Caco-2 (cell line): ENCODE data around the gene CDC6. TPM values are rescaled to one million over a fixed set of nuclear protein-coding genes. Genes with fewer than 3 reads are reported as not detected.

Experiments
- BruUV-seq: library from RNA; stranded (reverse); fragments of 400-500 nt; replicated peaks from 2 replicates; lab custom pipeline; 2021; lab: Mats Ljungman, UMichigan
- CTCF ChIA-PET: fragments of 300-600 bp; sonication (Branson Sonifier 250); formaldehyde crosslinking; loops from one replicate; lab custom pipeline; 2022; ENCODE audit warnings: antibody characterized with exemption; lab: Charles Lee
- POLR2A ChIA-PET: fragments of 300-600 bp; sonication (Branson Sonifier 250); formaldehyde crosslinking; loops from one replicate; lab custom pipeline; 2022; ENCODE audit warnings: antibody characterized with exemption; lab: Charles Lee
- DNase-seq, 2 experiments: peaks; one replicate each; pipeline versions ENCODE4 v3.0.0 to v3.0.0-alpha.2; 2020 to 2022
- H3K27me3 ChIP-seq: replicated peaks from 2 replicates; pipeline ENCODE4 v1.6.0; 2011; ENCODE audit warnings: low read length; ENCODE audit not compliant: control insufficient read depth, insufficient read depth
- H3K36me3 ChIP-seq: 2 replicates; pipeline ENCODE4 v1.5.1; 2011; ENCODE audit warnings: low read length; ENCODE audit not compliant: control insufficient read depth, insufficient read depth
- H3K4me1 ChIP-seq: fragments of 250-450 bp; sonication (Bioruptor Pico); 2 replicates; pipeline ENCODE4 v1.5.1; 2020; ENCODE audit warnings: mild to moderate bottlenecking
- H3K4me3 ChIP-seq: 2 replicates; pipeline ENCODE4 v1.5.1; 2011; ENCODE audit warnings: low read depth, mild to moderate bottlenecking, control low read depth, low read length
- H3K9me3 ChIP-seq: fragments of 250-450 bp; sonication (Bioruptor Pico); 2 replicates; pipeline ENCODE4 v1.5.1; 2020; ENCODE audit warnings: mild to moderate bottlenecking, moderate library complexity
- H3K27ac Mint-ChIP-seq: one replicate; pipeline ENCODE4 v1.8.0; 2022; ENCODE audit warnings: mixed read lengths; ENCODE audit not compliant: unreplicated experiment
- H3K27me3 Mint-ChIP-seq: one replicate; pipeline ENCODE4 v1.8.0; 2022; ENCODE audit warnings: mixed read lengths; ENCODE audit not compliant: insufficient read depth, unreplicated experiment
- H3K36me3 Mint-ChIP-seq: one replicate; pipeline ENCODE4 v1.8.0; 2022; ENCODE audit warnings: mild to moderate bottlenecking, mixed read lengths; ENCODE audit not compliant: insufficient read depth, unreplicated experiment
- H3K4me1 Mint-ChIP-seq: one replicate; pipeline ENCODE4 v1.8.0; 2022; ENCODE audit warnings: low read depth, mixed read lengths; ENCODE audit not compliant: unreplicated experiment
- H3K4me3 Mint-ChIP-seq: one replicate; pipeline ENCODE4 v1.8.0; 2022; ENCODE audit warnings: mild to moderate bottlenecking, moderate library complexity, mixed read lengths; ENCODE audit not compliant: unreplicated experiment
- H3K9me3 Mint-ChIP-seq: one replicate; pipeline ENCODE4 v1.8.0; 2022; ENCODE audit warnings: mixed read lengths; ENCODE audit not compliant: unreplicated experiment
- intact Hi-C: fragments of 100-400 bp; cut with micrococcal nuclease; formaldehyde crosslinking; loops from one replicate; pipeline ENCODE4 v1.10.0; 2022; ENCODE audit not compliant: unreplicated experiment
- total RNA-seq: library from RNA; stranded (reverse); gene quantifications from 2 replicates; pipeline ENCODE4 v1.2.3, GENCODE V29; 2022
- TF ChIP-seq, protein P1 (sequence below), 2 experiments: fragments of 200-600 bp in 1 of 2; IDR thresholded peaks; 1 replicate in 1 of 2; 2 replicates in 1 of 2; pipeline versions ENCODE4 v1.5.1 to v1.8.0; 2011 to 2022; ENCODE audit warnings: antibody characterized with exemption in 1 of 2, control low read depth in 1 of 2, inconsistent platforms in 1 of 2, low read depth in 1 of 2, low read length in 1 of 2, mild to moderate bottlenecking in 1 of 2, moderate library complexity in 1 of 2; ENCODE audit not compliant: insufficient read depth in 1 of 2, severe bottlenecking in 1 of 2, unreplicated experiment in 1 of 2

CDC6 gene
- total RNA-seq, 1 experiment from 2014 or later = 96.4 TPM

DNA sequence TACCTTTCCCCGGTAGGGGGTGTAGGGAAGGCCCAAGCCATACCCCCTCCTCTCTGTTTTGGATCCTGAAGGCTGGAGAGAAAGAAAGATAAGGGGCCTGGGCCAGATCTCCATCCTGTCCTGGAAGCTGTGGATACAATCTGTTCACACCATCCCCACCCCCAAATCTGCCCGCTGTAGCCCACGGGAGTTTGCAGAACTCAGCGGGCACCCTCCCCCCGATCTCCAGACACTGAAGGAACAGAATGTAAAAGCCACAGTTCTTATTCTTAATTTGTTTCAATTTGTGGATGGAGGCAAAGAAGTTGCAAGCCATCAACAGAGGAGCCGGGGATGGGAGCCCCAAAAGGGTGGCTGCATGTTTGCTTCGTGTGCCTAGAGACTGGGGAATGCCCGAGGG, 49.7 kb downstream of the CDC6 start:
- H3K27me3 ChIP-seq = no peaks in the 10 kb centered on the region
- TF ChIP-seq, protein P1, sequence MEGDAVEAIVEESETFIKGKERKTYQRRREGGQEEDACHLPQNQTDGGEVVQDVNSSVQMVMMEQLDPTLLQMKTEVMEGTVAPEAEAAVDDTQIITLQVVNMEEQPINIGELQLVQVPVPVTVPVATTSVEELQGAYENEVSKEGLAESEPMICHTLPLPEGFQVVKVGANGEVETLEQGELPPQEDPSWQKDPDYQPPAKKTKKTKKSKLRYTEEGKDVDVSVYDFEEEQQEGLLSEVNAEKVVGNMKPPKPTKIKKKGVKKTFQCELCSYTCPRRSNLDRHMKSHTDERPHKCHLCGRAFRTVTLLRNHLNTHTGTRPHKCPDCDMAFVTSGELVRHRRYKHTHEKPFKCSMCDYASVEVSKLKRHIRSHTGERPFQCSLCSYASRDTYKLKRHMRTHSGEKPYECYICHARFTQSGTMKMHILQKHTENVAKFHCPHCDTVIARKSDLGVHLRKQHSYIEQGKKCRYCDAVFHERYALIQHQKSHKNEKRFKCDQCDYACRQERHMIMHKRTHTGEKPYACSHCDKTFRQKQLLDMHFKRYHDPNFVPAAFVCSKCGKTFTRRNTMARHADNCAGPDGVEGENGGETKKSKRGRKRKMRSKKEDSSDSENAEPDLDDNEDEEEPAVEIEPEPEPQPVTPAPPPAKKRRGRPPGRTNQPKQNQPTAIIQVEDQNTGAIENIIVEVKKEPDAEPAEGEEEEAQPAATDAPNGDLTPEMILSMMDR (IDR thresholded peaks at IDR 0.05; ENCODE audit: insufficient read depth in 1 of 2, low read depth in 1 of 2, low read length in 1 of 2, severe bottlenecking in 1 of 2, unreplicated experiment in 1 of 2) = no peak
- no peaks in the 10 kb centered on the region for H3K36me3 ChIP-seq
- no peak for DNase-seq
- intact Hi-C loops = no loop called here
- H3K27me3 Mint-ChIP-seq = no peaks in the 10 kb centered on the region
- H3K4me1 Mint-ChIP-seq = peaks cover 25% of the 10 kb centered on the region
- no peaks in the 10 kb centered on the region for H3K9me3 ChIP-seq
- no peak overlapping the region for H3K4me3 ChIP-seq
- ChIA-PET CTCF (no interaction called here), POLR2A (no interaction called here)
- H3K9me3 Mint-ChIP-seq = no peaks in the 10 kb centered on the region
- no peak overlapping the region for H3K27ac Mint-ChIP-seq
- no peak overlapping the region for H3K4me3 Mint-ChIP-seq
- peaks cover 12% of the 10 kb centered on the region for H3K36me3 Mint-ChIP-seq
- peaks cover 18% of the 10 kb centered on the region for H3K4me1 ChIP-seq
- BruUV-seq = no TSS peak

GRCh38 chr17:40338058-40338457, 50.4 kb downstream of the CDC6 start:
- Histone ChIP-seq H3K36me3 (no peaks in the 10 kb centered on the region), H3K9me3 (no peaks in the 10 kb centered on the region), H3K4me1 (peaks cover 22% of the 10 kb centered on the region), H3K4me3 (no peak overlapping the region), H3K27me3 (no peaks in the 10 kb centered on the region)
- no TSS peak for BruUV-seq
- peaks cover 19% of the 10 kb centered on the region for H3K36me3 Mint-ChIP-seq
- POLR2A ChIA-PET = no interaction called here
- TF ChIP-seq, protein P1 (IDR thresholded peaks at IDR 0.05; ENCODE audit: insufficient read depth in 1 of 2, low read depth in 1 of 2, low read length in 1 of 2, severe bottlenecking in 1 of 2, unreplicated experiment in 1 of 2) = no peak
- intact Hi-C loops = no loop called here
- no peaks in the 10 kb centered on the region for H3K9me3 Mint-ChIP-seq
- H3K4me1 Mint-ChIP-seq = peaks cover 25% of the 10 kb centered on the region
- H3K27me3 Mint-ChIP-seq = no peaks in the 10 kb centered on the region
- CTCF ChIA-PET = no interaction called here
- H3K27ac Mint-ChIP-seq = no peak overlapping the region
- DNase-seq = no peak
- no peak overlapping the region for H3K4me3 Mint-ChIP-seq

- no peaks in the 10 kb centered on the region for H3K27me3 ChIP-seq
- H3K4me3 Mint-ChIP-seq = no peak overlapping the region
- TF ChIP-seq, protein P1 (IDR thresholded peaks at IDR 0.05; ENCODE audit: insufficient read depth in 1 of 2, low read depth in 1 of 2, low read length in 1 of 2, severe bottlenecking in 1 of 2, unreplicated experiment in 1 of 2) = no peak
- H3K9me3 ChIP-seq = no peaks in the 10 kb centered on the region
- H3K4me1 ChIP-seq = peaks cover 29% of the 10 kb centered on the region
- no peak overlapping the region for H3K27ac Mint-ChIP-seq
- DNase-seq = no peak
- H3K4me3 ChIP-seq = no peak overlapping the region
- intact Hi-C loops = no loop called here
- peaks cover 26% of the 10 kb centered on the region for H3K4me1 Mint-ChIP-seq
- H3K9me3 Mint-ChIP-seq = no peaks in the 10 kb centered on the region
- BruUV-seq = no TSS peak
- no peaks in the 10 kb centered on the region for H3K27me3 Mint-ChIP-seq
- CTCF ChIA-PET = interaction anchor here (1.1 kb wide), 1 partner anchor 22 kb away, joined by 5 read pairs; no protein-coding TSS in a partner anchor
- H3K36me3 Mint-ChIP-seq = peaks cover 19% of the 10 kb centered on the region
- POLR2A ChIA-PET = interaction anchor here (0.6 kb wide), 1 partner anchor 199 kb away, joined by 4 read pairs; no protein-coding TSS in a partner anchor
- no peaks in the 10 kb centered on the region for H3K36me3 ChIP-seq
These were observed 51.4 kb downstream of the CDC6 start for GRCh38 chr17:40338941-40339649.
